Muscle of leg (tissue), 11 donors: ENCODE results near the gene OLFML1. TPM values are rescaled to one million over a fixed set of nuclear protein-coding genes. Genes with fewer than 3 reads are reported as not detected.

Experiments used
- DNase-seq: peaks from one replicate; pipeline ENCODE4 v3.0.0; 2013
- H3K27ac ChIP-seq: one replicate; pipeline ENCODE4 v1.5.1; 2013; ENCODE audit warnings: mild to moderate bottlenecking, low read length, control low read depth
- H3K27me3 ChIP-seq: one replicate; pipeline ENCODE4 v1.6.1; 2013; ENCODE audit warnings: low read length; ENCODE audit not compliant: control insufficient read depth, insufficient read depth
- H3K36me3 ChIP-seq: one replicate; pipeline ENCODE4 v1.6.1; 2013; ENCODE audit warnings: low read length; ENCODE audit not compliant: control insufficient read depth, insufficient read depth
- H3K4me1 ChIP-seq: one replicate; pipeline ENCODE4 v1.6.1; 2013; ENCODE audit warnings: low read length; ENCODE audit not compliant: control insufficient read depth, insufficient read depth
- H3K4me3 ChIP-seq: one replicate; pipeline ENCODE4 v1.5.1; 2013; ENCODE audit warnings: low read length, control low read depth
- H3K9me3 ChIP-seq: replicated peaks from 2 replicates; pipeline ENCODE4 v1.6.1; 2013; ENCODE audit warnings: low read depth, low read length; ENCODE audit not compliant: control insufficient read depth
- WGBS: methylation state at CpG from one replicate; pipeline ENCODE4 v1.1.5; 2013; ENCODE audit warnings: missing lambda C conversion rate; ENCODE audit not compliant: insufficient coverage; 5-methylcytosine and 5-hydroxymethylcytosine counted together
- polyA plus RNA-seq, 8 donors: library from polyadenylated mRNA; unstranded; fragments of 120-200 nt; gene quantifications; one replicate each; pipeline versions ENCODE4 v1.2.1 to v1.2.3, GENCODE V29; 2013; ENCODE audit warnings: inconsistent platforms in 1 of 8, low replicate concordance in 1 of 8; ENCODE audit not compliant: insufficient read length in 8 of 8, insufficient read depth in 1 of 8
- total RNA-seq: library from RNA; stranded (reverse); fragments of 120-200 nt; gene quantifications from one replicate; pipeline ENCODE4 v1.2.4, GENCODE V29; 2013

Gene OLFML1
- total and polyA plus RNA-seq, 9 donors: 33.1 to 70.5 (median 41.9) TPM

- no peak overlapping the region for H3K27ac ChIP-seq
- no peaks in the 10 kb centered on the region for H3K9me3 ChIP-seq
- no peak for DNase-seq
- 93% methylated on average over 3 of the region's 5 CpGs for WGBS
- H3K36me3 ChIP-seq: no peaks in the 10 kb centered on the region
- H3K4me1 ChIP-seq: no peaks in the 10 kb centered on the region
- no peak overlapping the region for H3K4me3 ChIP-seq
- H3K27me3 ChIP-seq: no peaks in the 10 kb centered on the region
Observed at GRCh38 chr11:7469351-7469865, 15.9 kb upstream of the OLFML1 start.

GRCh38 chr11:7471071-7471470 lies 14.2 kb upstream of the OLFML1 start:
- Histone ChIP-seq H3K36me3 (no peaks in the 10 kb centered on the region), H3K27me3 (no peaks in the 10 kb centered on the region), H3K4me3 (no peak overlapping the region), H3K9me3 (no peaks in the 10 kb centered on the region), H3K27ac (no peak overlapping the region), H3K4me1 (no peaks in the 10 kb centered on the region)
- WGBS: no CpG with 5 or more reads among the region's 7 CpGs
- DNase-seq: no peak

- H3K27me3 ChIP-seq: no peaks in the 10 kb centered on the region
Observed at GRCh38 chr11:7473717-7474116, 11.6 kb upstream of the OLFML1 start.

GRCh38 chr11:7480113-7480512 lies 5.2 kb upstream of the OLFML1 start:
- no CpG with 5 or more reads among the region's 2 CpGs for WGBS
- Histone ChIP-seq H3K27me3 (no peaks in the 10 kb centered on the region), H3K36me3 (no peaks in the 10 kb centered on the region), H3K4me1 (peaks cover 6% of the 10 kb centered on the region), H3K27ac (no peak overlapping the region), H3K9me3 (no peaks in the 10 kb centered on the region), H3K4me3 (no peak overlapping the region)
- peak; percentile 60 for DNase-seq

More at GRCh38 chr11:7473717-7474116, 11.6 kb upstream of the OLFML1 start:
- no peaks in the 10 kb centered on the region for H3K36me3 ChIP-seq
- no peak overlapping the region for H3K4me3 ChIP-seq
- 67% methylated on average over 1 of the region's 1 CpG for WGBS
- no peaks in the 10 kb centered on the region for H3K9me3 ChIP-seq
- H3K4me1 ChIP-seq: no peaks in the 10 kb centered on the region
- no peak overlapping the region for H3K27ac ChIP-seq
- DNase-seq: no peak

- Histone ChIP-seq H3K4me1 (peaks cover 15% of the 10 kb centered on the region), H3K27me3 (no peaks in the 10 kb centered on the region), H3K36me3 (peaks cover 5% of the 10 kb centered on the region), H3K9me3 (no peaks in the 10 kb centered on the region), H3K27ac (no peak overlapping the region), H3K4me3 (no peak overlapping the region)
- 40% methylated on average over 2 of the region's 3 CpGs for whole genome bisulfite sequencing
- DNase-seq: peak; percentile 5
Observed at GRCh38 chr11:7484131-7484530, 1.2 kb upstream of the OLFML1 start.

- Histone ChIP-seq H3K27ac (peak overlapping the region; percentile 84), H3K36me3 (peaks cover 5% of the 10 kb centered on the region), H3K27me3 (no peaks in the 10 kb centered on the region), H3K4me3 (no peak overlapping the region), H3K9me3 (no peaks in the 10 kb centered on the region), H3K4me1 (peaks cover 15% of the 10 kb centered on the region)
- 80% methylated on average over 1 of the region's 3 CpGs for WGBS
- DNase-seq: peak; percentile 14
Observed at GRCh38 chr11:7484645-7485044, 661 bp upstream of the OLFML1 start.

- Histone ChIP-seq H3K27me3 (no peaks in the 10 kb centered on the region), H3K36me3 (peaks cover 12% of the 10 kb centered on the region), H3K9me3 (no peaks in the 10 kb centered on the region), H3K4me3 (peak overlapping the region; percentile 67), H3K27ac (peak overlapping the region; percentile 84), H3K4me1 (peaks cover 15% of the 10 kb centered on the region)
- WGBS: no CpG with 5 or more reads among the region's 2 CpGs
- DNase-seq: no peak
Observed at GRCh38 chr11:7486098-7486780, 933 bp downstream of the OLFML1 start.

GRCh38 chr11:7486781-7487140 lies 1.5 kb downstream of the OLFML1 start:
- H3K4me1 ChIP-seq: peaks cover 15% of the 10 kb centered on the region

GRCh38 chr11:7487360-7487759 lies 2.1 kb downstream of the OLFML1 start:
- Histone ChIP-seq H3K4me3 (peak overlapping the region; percentile 67), H3K9me3 (no peaks in the 10 kb centered on the region), H3K4me1 (peaks cover 18% of the 10 kb centered on the region), H3K27ac (peak overlapping the region; percentile 47), H3K36me3 (peaks cover 18% of the 10 kb centered on the region), H3K27me3 (no peaks in the 10 kb centered on the region)
- DNase-seq: peak; percentile 20
- WGBS: no CpG with 5 or more reads among the region's 2 CpGs

More at GRCh38 chr11:7486781-7487140, 1.5 kb downstream of the OLFML1 start:
- DNase-seq: peak; percentile 91
- Histone ChIP-seq H3K9me3 (no peaks in the 10 kb centered on the region), H3K36me3 (peaks cover 16% of the 10 kb centered on the region), H3K27ac (peak overlapping the region; percentile 47), H3K4me3 (peak overlapping the region; percentile 67), H3K27me3 (no peaks in the 10 kb centered on the region)
- 36% methylated on average over 3 of the region's 6 CpGs for WGBS

- WGBS: no CpG with 5 or more reads among the region's 1 CpG
- H3K27me3 ChIP-seq: no peaks in the 10 kb centered on the region
Observed at GRCh38 chr11:7488681-7489080, 3.4 kb downstream of the OLFML1 start.

More at GRCh38 chr11:7488681-7489080, 3.4 kb downstream of the OLFML1 start:
- no peak overlapping the region for H3K4me3 ChIP-seq
- no peaks in the 10 kb centered on the region for H3K9me3 ChIP-seq
- H3K27ac ChIP-seq: no peak overlapping the region
- H3K36me3 ChIP-seq: peaks cover 22% of the 10 kb centered on the region
- H3K4me1 ChIP-seq: peaks cover 18% of the 10 kb centered on the region
- DNase-seq: no peak
